WI38 (cell line): Measurements from ENCODE around the gene SASH1.

Source experiments
- H3K4me3 ChIP-seq: 2 replicates; pipeline ENCODE4 v1.5.1; 2011; ENCODE audit warnings: low read depth, mild to moderate bottlenecking, control low read depth, low read length
- CTCF ChIP-seq: IDR thresholded peaks from 2 replicates; pipeline ENCODE4 v1.5.1; 2012; ENCODE audit warnings: low read depth, mild to moderate bottlenecking, control low read depth, low read length

Gene SASH1

GRCh38 chr6:148303616-148304015 is 39.0 kb upstream of the SASH1 start:
- H3K4me3 ChIP-seq = no peak overlapping the region
- no peak for TF ChIP-seq CTCF

GRCh38 chr6:148304976-148305375 is 37.7 kb upstream of the SASH1 start:
- TF ChIP-seq CTCF = no peak
- no peak overlapping the region for H3K4me3 ChIP-seq

- no peak overlapping the region for H3K4me3 ChIP-seq
- TF ChIP-seq CTCF = no peak
These were observed 36.4 kb upstream of the SASH1 start for GRCh38 chr6:148306286-148306685.

- H3K4me3 ChIP-seq = no peak overlapping the region
- no peak for TF ChIP-seq CTCF
These were observed 35.2 kb upstream of the SASH1 start for GRCh38 chr6:148307405-148307804.

GRCh38 chr6:148309301-148309700 is 33.3 kb upstream of the SASH1 start:
- H3K4me3 ChIP-seq = no peak overlapping the region
- no peak for TF ChIP-seq CTCF

GRCh38 chr6:148311966-148312669 is 30.5 kb upstream of the SASH1 start:
- H3K4me3 ChIP-seq = no peak overlapping the region
- TF ChIP-seq CTCF = no peak

- no peak overlapping the region for H3K4me3 ChIP-seq
- no peak for TF ChIP-seq CTCF
These were observed 29.1 kb upstream of the SASH1 start for GRCh38 chr6:148313488-148313887.
